DND-41 (cell line): Measurements from ENCODE around the gene CD58.

ENCODE experiments used
- ATAC-seq: fragments of 200-7000 bp; cut with Tn5 transposase; 3 replicates; pipeline ENCODE4 v1.9.1; 2021; ENCODE audit warnings: low read depth; ENCODE audit not compliant: insufficient read depth
- DNase-seq: peaks from one replicate; pipeline ENCODE4 v3.0.0-alpha.2; 2020
- H2AFZ ChIP-seq: 2 replicates; pipeline ENCODE4 v1.6.0; 2012; ENCODE audit warnings: low read depth, low read length
- H3K27ac ChIP-seq: 2 replicates; pipeline ENCODE4 v1.5.1; 2012; ENCODE audit warnings: low read length, inconsistent platforms
- H3K27me3 ChIP-seq: fragments of 200-600 bp; sonication (generic); 2 replicates; pipeline ENCODE4 v1.6.0; 2012; ENCODE audit warnings: low read length, mild to moderate bottlenecking, inconsistent platforms; ENCODE audit not compliant: insufficient read depth, poor library complexity
- H3K36me3 ChIP-seq: 2 replicates; pipeline ENCODE4 v1.5.1; 2012; ENCODE audit warnings: low read length, inconsistent platforms; ENCODE audit not compliant: insufficient read depth
- H3K4me1 ChIP-seq: 2 replicates; pipeline ENCODE4 v1.5.1; 2012; ENCODE audit warnings: mild to moderate bottlenecking, low read length; ENCODE audit not compliant: insufficient read depth
- H3K4me2 ChIP-seq: 2 replicates; pipeline ENCODE4 v1.6.0; 2012; ENCODE audit warnings: mild to moderate bottlenecking, moderate library complexity, low read length, inconsistent platforms; ENCODE audit not compliant: insufficient read depth
- H3K4me3 ChIP-seq, 2 experiments: fragments of 200-600 bp in 1 of 2; shearing (Covaris generic) in 1 of 2; 2 replicates each; pipeline ENCODE4 v1.5.1; 2012 to 2016; ENCODE audit warnings: inconsistent platforms in 2 of 2, low read length in 2 of 2, mild to moderate bottlenecking in 2 of 2, low read depth in 1 of 2, moderate library complexity in 1 of 2
- H3K79me2 ChIP-seq: 2 replicates; pipeline ENCODE4 v1.6.0; 2012; ENCODE audit warnings: low read length, inconsistent platforms; ENCODE audit not compliant: insufficient read depth
- H3K9ac ChIP-seq: 2 replicates; pipeline ENCODE4 v1.6.0; 2012; ENCODE audit warnings: low read depth, mild to moderate bottlenecking, inconsistent platforms, low read length, moderate library complexity
- H3K9me3 ChIP-seq: 2 replicates; pipeline ENCODE4 v1.5.1; 2012; ENCODE audit warnings: low read length, moderate library complexity, mild to moderate bottlenecking, inconsistent platforms; ENCODE audit not compliant: insufficient read depth, severe bottlenecking
- H4K20me1 ChIP-seq: 2 replicates; pipeline ENCODE4 v1.6.0; 2012; ENCODE audit warnings: low read length; ENCODE audit not compliant: insufficient read depth
- EZH2 ChIP-seq: IDR thresholded peaks from 3 replicates; pipeline ENCODE4 v1.6.1; 2012; ENCODE audit warnings: borderline replicate concordance, low read depth, mild to moderate bottlenecking, moderate library complexity, low read length, inconsistent platforms; ENCODE audit not compliant: severe bottlenecking
- TF ChIP-seq, protein P1 (sequence below): IDR thresholded peaks from 2 replicates; pipeline ENCODE4 v1.5.1; 2012; ENCODE audit warnings: borderline replicate concordance, low read length, moderate library complexity, mild to moderate bottlenecking; ENCODE audit not compliant: poor library complexity, severe bottlenecking; ENCODE audit errors: extremely low read depth

The CD58 gene

DNA sequence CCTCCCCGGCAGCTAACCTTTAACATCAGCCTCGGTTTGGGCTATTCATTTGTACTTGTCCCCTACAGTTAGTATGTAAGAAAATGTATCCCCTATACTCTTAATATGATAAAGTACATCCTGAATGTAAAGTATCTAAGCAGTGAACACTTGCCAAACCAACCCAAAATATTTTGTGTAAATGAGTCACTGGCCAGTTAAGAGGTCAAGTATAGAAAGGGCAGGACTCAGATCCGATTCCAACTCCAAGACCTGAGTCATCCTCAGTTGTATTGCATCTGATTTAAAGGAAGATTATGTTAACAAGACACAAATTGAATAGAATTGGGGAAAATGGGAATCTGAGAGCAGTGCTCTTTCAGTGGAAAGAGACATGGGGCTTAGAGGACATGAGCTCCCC, 84.4 kb downstream of the CD58 start:
- Histone ChIP-seq H3K79me2 (no peaks in the 10 kb centered on the region), H3K4me2 (no peak overlapping the region), H3K9me3 (no peaks in the 10 kb centered on the region), H2AFZ (no peak overlapping the region), H3K4me3 (no peak overlapping the region), H3K27me3 (no peaks in the 10 kb centered on the region), H3K4me1 (no peaks in the 10 kb centered on the region), H3K36me3 (no peaks in the 10 kb centered on the region), H4K20me1 (no peaks in the 10 kb centered on the region), H3K9ac (no peak overlapping the region), H3K27ac (no peak overlapping the region)
- no peak for TF ChIP-seq EZH2
- TF ChIP-seq, protein P1, sequence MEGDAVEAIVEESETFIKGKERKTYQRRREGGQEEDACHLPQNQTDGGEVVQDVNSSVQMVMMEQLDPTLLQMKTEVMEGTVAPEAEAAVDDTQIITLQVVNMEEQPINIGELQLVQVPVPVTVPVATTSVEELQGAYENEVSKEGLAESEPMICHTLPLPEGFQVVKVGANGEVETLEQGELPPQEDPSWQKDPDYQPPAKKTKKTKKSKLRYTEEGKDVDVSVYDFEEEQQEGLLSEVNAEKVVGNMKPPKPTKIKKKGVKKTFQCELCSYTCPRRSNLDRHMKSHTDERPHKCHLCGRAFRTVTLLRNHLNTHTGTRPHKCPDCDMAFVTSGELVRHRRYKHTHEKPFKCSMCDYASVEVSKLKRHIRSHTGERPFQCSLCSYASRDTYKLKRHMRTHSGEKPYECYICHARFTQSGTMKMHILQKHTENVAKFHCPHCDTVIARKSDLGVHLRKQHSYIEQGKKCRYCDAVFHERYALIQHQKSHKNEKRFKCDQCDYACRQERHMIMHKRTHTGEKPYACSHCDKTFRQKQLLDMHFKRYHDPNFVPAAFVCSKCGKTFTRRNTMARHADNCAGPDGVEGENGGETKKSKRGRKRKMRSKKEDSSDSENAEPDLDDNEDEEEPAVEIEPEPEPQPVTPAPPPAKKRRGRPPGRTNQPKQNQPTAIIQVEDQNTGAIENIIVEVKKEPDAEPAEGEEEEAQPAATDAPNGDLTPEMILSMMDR, result no peak
- ATAC-seq (no peak), DNase-seq (no peak)

DNA sequence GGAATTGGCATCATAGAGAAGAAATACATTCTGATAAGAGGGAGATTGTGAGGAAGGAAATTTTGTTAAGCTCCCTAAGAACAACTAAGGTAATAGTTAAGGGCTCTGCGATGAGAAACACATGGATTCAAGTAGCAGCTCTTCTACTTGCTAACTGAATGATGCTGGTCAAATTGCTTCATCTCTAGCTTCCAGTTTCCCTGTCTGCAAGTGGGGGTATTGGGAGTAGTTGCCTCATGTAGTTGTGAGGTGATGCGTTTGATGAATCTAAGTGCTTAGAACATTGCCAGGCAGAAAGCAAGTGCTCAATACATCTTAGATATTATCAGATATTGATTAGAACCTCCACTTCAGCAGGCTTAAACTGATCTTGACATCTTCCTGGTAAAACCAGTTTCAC, 84.8 kb downstream of the CD58 start:
- ATAC-seq (no peak), DNase-seq (no peak)
- Histone ChIP-seq H3K36me3 (no peaks in the 10 kb centered on the region), H3K79me2 (no peaks in the 10 kb centered on the region), H3K27me3 (no peaks in the 10 kb centered on the region), H3K4me3 (no peak overlapping the region), H3K9ac (no peak overlapping the region), H3K4me1 (no peaks in the 10 kb centered on the region), H3K27ac (no peak overlapping the region), H2AFZ (no peak overlapping the region), H3K9me3 (no peaks in the 10 kb centered on the region), H3K4me2 (no peak overlapping the region), H4K20me1 (no peaks in the 10 kb centered on the region)
- TF ChIP-seq EZH2, result no peak
- TF ChIP-seq, protein P1, result no peak

DNA sequence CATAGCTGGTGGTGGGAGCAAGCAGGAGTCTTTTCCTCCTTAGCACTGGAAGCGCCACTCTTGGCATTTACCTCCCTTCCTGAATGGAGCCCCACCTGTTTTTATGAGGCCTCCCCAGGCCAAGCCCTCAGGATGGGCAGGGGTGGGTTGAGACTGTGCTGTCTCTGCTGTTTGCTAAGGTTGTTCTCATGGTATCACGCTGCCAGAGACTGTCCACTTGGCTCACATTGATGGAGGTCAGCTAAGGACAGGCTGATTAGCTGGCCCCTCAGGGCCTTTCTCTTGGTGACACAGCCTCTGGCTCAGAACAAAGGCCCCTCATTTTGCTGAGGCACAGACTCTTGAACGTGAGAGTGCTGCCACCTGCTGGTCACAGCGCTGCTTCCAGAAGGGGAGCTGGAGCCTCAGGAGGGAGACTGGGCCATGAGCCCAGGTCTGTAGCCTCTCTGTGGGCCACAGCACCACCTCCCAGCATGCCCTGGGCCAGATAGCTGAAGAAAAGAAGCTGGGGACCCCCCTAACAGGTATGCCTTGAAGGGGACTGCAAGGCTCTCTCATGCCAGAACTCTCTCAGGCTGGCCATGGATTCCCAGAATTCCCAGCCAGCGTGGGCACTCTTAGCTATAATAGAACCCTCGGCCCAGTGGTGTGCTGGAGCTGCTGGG, 85.6 kb downstream of the CD58 start:
- no peaks in the 10 kb centered on the region for H3K79me2 ChIP-seq
- no peak overlapping the region for H3K4me2 ChIP-seq
- H3K27ac ChIP-seq, result no peak overlapping the region
- no peaks in the 10 kb centered on the region for H4K20me1 ChIP-seq
- no peaks in the 10 kb centered on the region for H3K36me3 ChIP-seq
- H3K4me1 ChIP-seq, result no peaks in the 10 kb centered on the region
- no peaks in the 10 kb centered on the region for H3K9me3 ChIP-seq
- TF ChIP-seq, protein P1, result peak; percentile 99
- no peak for TF ChIP-seq EZH2
- H2AFZ ChIP-seq, result peak overlapping the region; percentile 63
- DNase-seq (peak; percentile 88), ATAC-seq (peak; percentile 100)
- H3K9ac ChIP-seq, result no peak overlapping the region
- H3K27me3 ChIP-seq, result no peaks in the 10 kb centered on the region
- H3K4me3 ChIP-seq, result no peak overlapping the region
